ENCODE results near the gene SUPT20HL2.
"Not testable (repeated sequence)": the region's sequence is repeated elsewhere in the genome, so short reads cannot be mapped to it uniquely, and the experiment has no call there.

SUPT20HL2 gene

GRCh38 chrX:24314019-24314635 is at the start of gene SUPT20HL2:
Gene SUPT20HL2, minus strand, starts transcription at chrX:24314069. Its CDS starts 754 bp downstream, at chrX:24313315.
- DNase-seq (ENCODE audit: low read depth, low spot score), result no peak

GRCh38 chrX:24362089-24362745 is 48.3 kb upstream of the SUPT20HL2 start:
- DNase-seq (ENCODE audit: low read depth, low spot score), result not testable (repeated sequence)

GRCh38 chrX:24360272-24360671 is 46.4 kb upstream of the SUPT20HL2 start, which contains the start of gene SUPT20HL1:
Gene SUPT20HL1, plus strand, starts transcription at chrX:24360639. Its CDS starts 2,122 bp downstream, at chrX:24362761.
- no peak for DNase-seq (ENCODE audit: low read depth, low spot score)

- DNase-seq (ENCODE audit: low read depth, low spot score), result no peak
Observed at GRCh38 chrX:24357106-24357505, 43.2 kb upstream of the SUPT20HL2 start.

- DNase-seq (ENCODE audit: low read depth, low spot score), result no peak
Observed at GRCh38 chrX:24355095-24355494, 41.2 kb upstream of the SUPT20HL2 start.

- DNase-seq (ENCODE audit: low read depth, low spot score), result no peak
Observed at GRCh38 chrX:24350217-24350616, 36.3 kb upstream of the SUPT20HL2 start.

GRCh38 chrX:24347881-24348280 is 34.0 kb upstream of the SUPT20HL2 start:
- no peak for DNase-seq (ENCODE audit: low read depth, low spot score)

GRCh38 chrX:24343719-24344118 is 29.9 kb upstream of the SUPT20HL2 start:
- no peak for DNase-seq (ENCODE audit: low read depth, low spot score)

GRCh38 chrX:24341795-24342194 is 27.9 kb upstream of the SUPT20HL2 start:
- no peak for DNase-seq (ENCODE audit: low read depth, low spot score)

- DNase-seq (ENCODE audit: low read depth, low spot score), result no peak
Observed at GRCh38 chrX:24340501-24340900, 26.6 kb upstream of the SUPT20HL2 start.

- DNase-seq (ENCODE audit: low read depth, low spot score), result no peak
Observed at GRCh38 chrX:24339911-24340310, 26.0 kb upstream of the SUPT20HL2 start.

GRCh38 chrX:24335871-24336270 is 22.0 kb upstream of the SUPT20HL2 start:
- no peak for DNase-seq (ENCODE audit: low read depth, low spot score)

- DNase-seq (ENCODE audit: low read depth, low spot score), result peak; percentile 20
Observed at GRCh38 chrX:24334461-24334860, 20.6 kb upstream of the SUPT20HL2 start.

GRCh38 chrX:24333371-24333770 is 19.5 kb upstream of the SUPT20HL2 start:
- no peak for DNase-seq (ENCODE audit: low read depth, low spot score)

- DNase-seq (ENCODE audit: low read depth, low spot score), result peak; percentile 15
Observed at GRCh38 chrX:24332878-24333277, 19.0 kb upstream of the SUPT20HL2 start.

GRCh38 chrX:24325231-24325630 is 11.4 kb upstream of the SUPT20HL2 start:
- DNase-seq (ENCODE audit: low read depth, low spot score), result no peak

- no peak for DNase-seq (ENCODE audit: low read depth, low spot score)
Observed at GRCh38 chrX:24321741-24322395, 8.0 kb upstream of the SUPT20HL2 start.

- DNase-seq (ENCODE audit: low read depth, low spot score), result no peak
Observed at GRCh38 chrX:24317567-24317966, 3.7 kb upstream of the SUPT20HL2 start.

GRCh38 chrX:24316111-24316510 is 2.2 kb upstream of the SUPT20HL2 start:
- DNase-seq (ENCODE audit: low read depth, low spot score), result no peak

- not testable (repeated sequence) for DNase-seq (ENCODE audit: low read depth, low spot score)
Observed at GRCh38 chrX:24312249-24312607, 1.6 kb downstream of the SUPT20HL2 start.

- DNase-seq (ENCODE audit: low read depth, low spot score), result not testable (repeated sequence)
Observed at GRCh38 chrX:24311507-24312248, 2.2 kb downstream of the SUPT20HL2 start.

- peak; percentile 10 for DNase-seq (ENCODE audit: low read depth, low spot score)
Observed at GRCh38 chrX:24310916-24311315, 3.0 kb downstream of the SUPT20HL2 start.

Data from astrocyte of the hippocampus (primary cell).